CD4-positive, alpha-beta T cell treated with Interleukin-4 for 1 hour (primary cell): ENCODE results near the gene PLEKHG4.

Experiments
- DNase-seq, 2 donors: peaks; one replicate each; pipeline ENCODE4 v3.0.0-alpha.2; 2020 to 2022

Gene PLEKHG4

DNA sequence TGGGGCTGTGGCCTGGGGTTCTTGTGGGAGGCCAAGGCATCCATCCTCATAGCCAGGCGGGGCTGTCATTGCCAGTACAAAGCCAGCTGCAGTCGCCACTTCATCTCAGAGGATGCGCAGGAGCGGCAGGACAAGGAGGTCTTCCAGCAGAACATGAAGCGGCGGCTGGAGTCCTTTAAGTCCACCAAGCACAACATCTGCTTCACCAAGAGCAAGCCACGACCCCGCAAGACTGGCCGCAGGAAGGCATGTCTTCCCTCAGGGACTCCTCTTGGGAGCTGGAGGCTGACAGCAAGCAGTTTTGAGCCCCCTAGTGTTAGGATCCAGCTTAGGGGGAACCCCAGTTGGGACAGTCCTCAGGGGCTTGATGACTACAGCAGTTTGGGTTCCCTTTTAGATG, 15.1 kb upstream of the PLEKHG4 start:
- no peak for DNase-seq

DNA sequence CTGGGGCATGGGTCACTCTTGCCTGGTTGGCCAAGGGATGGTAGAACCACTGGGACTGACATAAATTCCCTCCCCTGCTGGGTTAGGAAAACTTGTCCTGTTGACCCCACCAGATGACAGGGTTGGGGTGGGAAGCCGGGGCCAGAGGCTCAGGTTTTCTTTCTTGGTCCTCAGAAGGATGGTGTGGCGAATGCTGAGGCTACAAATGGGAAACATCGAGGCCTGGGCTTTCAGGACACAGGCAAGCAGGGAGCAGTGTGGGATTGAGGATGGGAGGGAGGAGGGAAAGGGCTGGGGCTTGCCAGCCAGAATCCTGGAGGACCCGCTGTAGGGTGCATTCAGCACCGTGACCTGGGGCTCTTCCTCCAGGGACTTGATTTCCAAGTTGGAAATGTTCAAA, 14.5 kb upstream of the PLEKHG4 start:
- no peak for DNase-seq

DNA sequence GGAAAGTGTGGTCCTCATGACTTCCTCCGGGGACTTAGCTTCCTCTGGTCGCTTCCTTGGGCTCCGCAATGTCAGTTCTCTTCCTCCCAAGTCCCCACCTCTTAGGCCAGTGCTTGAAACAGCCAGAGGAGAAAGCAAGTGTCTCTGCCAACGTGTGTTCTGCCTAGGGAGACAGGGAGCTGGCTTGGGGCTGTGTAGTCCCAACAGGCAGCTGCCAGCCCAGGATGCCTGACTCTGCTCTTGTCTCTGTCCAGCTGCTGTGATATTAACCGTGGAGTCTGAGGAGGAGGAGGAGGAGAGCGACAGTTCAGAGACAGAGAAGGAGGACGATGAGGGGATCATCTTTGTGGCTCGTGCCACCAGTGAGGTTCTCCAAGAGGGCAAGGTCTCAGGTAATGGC, 13.5 kb upstream of the PLEKHG4 start:
- DNase-seq, result no peak

DNA sequence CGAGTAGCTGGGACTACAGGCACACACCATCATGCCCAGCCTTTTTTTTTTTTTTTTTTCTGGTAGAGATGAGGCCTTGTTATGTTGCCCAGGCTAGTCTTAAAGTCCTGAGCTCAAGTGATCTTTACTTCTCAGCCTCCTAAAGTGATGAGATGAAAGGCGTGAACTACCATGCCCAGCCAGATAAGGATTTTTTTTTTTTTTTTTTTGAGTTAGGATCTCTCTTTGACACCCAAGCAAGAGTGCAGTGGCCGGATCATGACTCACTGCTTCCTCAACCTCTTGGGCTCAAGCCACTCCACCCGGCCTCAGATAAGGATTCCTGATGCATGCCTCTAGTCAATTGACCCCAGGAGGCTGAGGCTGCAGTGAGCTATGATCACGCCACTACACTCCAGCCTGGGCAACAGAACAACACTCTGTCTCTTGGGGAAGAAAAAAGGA, 11.2 kb upstream of the PLEKHG4 start:
- no peak for DNase-seq

DNA sequence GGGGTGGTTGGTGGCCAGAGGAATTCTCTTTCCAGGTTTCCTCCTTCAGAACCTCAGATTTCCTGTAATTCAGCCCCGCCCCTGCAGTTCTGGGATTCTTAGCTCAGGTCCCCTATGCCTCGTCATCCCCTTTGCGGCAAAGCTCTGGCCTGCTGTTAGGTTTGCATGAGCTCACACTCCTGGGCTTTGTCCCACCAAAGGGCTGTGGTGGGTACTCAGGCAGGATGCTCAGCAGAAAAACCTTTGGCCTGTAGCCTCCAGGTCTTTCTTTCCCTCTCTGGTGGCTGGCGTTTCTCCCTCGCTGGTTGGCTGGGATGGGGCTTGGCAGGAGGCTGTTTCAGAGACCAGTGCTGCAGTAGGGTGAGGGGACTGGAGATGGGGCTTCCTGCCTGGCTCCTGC, 9.6 kb upstream of the PLEKHG4 start:
- no peak for DNase-seq

DNA sequence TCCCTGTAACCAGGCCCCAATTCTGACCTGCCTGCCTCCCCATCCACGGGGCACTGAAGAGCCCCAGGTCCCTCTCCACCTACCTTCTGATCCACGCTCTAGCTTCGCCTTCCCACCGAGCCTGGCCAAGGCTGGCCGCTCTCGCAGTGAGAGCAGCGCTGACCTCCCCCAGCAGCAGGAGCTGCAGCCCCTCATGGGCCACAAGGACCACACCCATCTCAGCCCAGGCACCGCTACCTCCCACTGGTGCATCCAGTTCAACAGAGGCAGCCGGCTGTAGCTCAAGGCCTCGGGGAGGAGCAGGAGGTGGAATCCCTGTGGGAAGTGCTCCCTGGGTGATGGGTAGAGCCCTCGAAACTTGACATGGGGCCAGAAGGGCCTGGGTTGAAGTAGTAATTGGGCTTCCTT, 8.4 kb upstream of the PLEKHG4 start:
- no peak for DNase-seq

DNA sequence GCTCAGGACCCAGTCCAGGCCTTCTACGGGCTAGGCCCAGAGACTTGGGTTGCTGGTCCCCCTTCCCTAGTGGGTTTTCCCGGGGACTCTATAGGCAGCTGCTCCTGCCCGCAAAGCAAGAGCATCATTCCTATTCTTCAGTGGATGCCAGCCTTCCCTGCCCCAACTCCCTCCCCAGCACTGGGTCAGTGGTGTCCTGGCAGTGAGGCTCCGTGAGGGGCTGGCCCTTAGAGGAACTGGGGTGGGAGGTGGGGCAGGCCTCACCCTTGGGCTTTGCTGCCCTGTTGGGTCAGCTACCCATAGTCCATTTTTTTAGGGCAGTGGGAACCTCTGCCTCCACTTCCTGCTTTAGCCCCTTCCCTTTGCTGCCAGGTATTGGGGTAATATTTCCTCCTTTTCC, 7.9 kb upstream of the PLEKHG4 start:
- no peak for DNase-seq

DNA sequence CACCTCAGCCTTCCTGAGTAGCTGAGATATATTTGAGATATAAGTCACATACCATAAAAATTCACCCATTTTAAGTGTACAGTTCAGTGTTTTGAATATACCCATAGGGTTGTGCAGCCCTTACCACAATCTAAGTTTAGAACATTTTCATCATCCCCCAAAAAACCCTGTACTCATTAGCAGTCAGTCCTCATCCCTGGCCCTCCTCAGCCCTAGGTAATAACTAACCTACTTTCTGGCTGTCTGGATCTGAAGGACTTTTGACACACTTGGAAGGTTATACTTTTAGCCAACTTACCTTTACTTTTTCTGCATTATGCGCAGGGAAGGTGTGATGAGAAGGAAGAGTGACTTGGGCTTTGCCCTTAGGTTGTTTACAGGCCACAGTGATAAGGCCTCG, 4.0 kb upstream of the PLEKHG4 start:
- no peak for DNase-seq

DNA sequence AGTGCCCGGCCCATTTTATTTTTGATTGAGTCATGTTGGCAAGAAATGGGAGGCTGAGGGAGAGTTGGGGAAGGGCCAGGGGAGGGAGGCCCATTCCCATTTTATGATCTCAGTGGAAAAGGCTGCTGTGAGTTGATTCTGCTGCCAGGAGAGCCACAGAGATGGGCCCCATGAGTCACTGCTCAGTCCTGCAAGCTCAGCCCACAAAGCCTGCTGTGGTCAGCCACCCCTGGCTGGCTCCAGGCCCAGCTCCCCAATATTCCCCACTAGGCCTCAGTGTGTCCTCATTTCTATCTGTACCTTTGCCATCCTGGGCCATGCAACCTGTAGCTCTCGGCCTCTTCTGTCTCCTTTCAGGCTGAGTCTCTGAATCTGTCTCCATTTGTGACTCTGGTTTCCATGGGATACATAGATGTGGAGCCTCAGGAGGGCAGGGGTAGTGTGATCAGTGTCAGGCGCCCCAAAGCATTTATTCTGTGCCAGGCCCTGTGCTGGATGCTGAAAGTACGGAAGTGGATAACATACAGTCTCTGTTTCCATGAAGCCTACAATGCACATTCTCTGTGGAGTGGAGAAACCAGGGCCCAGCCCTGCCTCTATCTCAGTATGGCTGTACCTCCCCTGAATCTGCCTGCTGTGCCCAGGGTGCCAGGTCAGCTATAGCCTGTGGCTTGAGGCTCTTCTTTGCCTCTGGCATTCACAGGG, 1.9 kb upstream of the PLEKHG4 start:
- no peak for DNase-seq

DNA sequence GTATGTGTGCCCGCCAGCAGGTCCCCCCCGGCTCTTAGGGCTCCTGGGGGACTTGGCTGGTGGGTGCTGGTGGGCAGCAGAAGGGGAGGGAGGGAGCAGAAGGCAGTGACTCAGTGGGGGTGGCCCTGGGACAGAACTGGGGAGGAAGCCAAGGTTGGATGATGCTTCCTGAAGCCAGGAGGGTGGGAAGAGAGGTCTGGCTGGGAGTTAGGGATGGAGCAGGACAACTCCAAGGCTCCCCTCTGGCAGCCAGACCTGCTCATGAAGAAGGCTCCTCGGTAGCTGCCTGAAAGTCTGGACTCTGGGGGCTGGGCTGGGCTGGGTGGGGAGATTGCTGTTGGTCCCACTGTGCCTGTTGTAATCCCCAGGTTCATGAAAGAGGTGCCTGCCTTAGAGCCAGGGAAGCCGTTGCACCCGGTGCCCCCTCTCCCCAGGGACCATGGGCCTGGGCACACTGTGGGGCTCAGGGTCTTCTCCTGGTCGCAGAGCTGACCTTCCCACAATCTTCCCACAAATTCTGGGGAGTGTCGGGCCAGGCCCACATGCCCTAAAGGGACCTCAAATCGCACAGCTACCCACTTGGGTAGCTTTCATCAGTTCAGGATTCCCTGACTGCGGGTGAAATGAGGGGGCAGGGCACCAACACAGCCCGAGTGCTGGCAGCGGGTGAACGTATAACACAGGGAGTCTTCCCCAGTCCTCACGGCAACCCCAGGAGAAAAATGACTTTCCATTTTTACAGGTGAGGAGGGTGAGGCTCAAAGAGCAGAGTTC, 1.1 kb upstream of the PLEKHG4 start:
- DNase-seq, result no peak

DNA sequence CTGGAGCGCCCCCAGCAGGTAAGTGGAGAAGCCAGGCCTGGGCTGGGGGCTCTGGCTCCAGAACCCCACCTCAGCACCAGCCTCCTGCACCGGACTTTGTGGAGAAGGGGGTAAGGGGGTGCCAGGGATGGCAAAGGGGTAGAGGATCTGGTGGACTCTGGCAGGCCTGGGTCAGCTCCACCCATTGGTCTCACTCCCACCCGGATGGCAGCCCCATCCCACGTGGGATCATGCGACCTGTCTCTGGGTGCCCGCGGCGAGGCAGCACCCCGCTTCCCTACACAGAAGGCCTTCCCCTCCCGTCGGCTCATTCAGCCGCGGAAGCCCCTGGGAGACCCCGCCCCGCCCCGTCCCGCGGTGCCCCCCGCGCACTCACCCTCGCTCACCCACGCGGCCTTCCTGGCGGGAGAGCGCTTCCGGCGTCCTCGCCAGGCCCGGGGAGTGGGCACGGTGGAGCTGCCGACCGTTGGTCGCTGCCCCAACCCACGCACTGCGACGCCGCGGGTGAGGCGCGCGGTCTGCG, 498 bp upstream of the PLEKHG4 start:
- DNase-seq, result peak in 1 of 2 donors; percentile 23

DNA sequence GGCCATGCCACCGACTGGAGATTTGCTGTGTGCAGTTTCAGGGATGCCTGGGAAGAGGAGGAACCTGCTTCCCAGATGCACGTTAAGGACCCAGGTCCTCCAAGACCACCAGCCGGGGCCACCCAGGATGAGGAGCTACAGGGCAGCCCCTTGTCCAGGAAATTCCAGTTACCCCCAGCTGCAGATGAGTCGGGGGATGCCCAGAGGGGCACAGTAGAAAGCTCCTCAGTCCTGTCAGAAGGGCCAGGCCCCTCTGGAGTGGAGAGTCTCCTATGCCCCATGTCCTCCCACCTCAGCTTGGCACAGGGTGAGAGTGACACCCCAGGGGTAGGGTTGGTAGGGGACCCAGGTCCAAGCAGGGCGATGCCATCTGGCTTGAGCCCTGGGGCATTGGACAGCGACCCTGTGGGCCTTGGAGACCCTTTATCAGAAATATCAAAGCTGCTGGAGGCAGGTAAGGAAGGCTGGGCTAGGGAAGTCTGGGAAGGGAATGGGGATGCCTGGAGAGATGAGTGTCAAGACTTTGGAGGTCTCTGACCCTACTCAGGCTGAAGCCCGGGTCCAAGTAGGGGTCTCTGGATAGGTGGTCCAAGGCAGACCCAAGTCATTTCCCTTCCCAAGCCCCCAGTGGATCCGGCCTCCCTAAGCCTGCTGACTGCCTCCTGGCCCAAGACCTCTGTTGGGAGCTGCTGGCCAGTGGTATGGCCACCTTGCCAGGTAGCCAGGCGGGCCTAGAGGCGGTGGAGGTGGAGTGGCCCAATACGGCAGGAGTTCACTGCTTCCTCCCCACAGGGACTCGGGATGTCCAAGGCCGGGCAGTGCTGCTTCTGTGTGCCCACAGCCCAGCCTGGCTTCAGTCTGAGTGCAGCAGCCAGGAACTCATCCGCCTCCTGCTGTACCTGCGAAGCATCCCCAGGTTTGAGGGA, 1.0 kb downstream of the PLEKHG4 start:
- DNase-seq, result no peak

DNA sequence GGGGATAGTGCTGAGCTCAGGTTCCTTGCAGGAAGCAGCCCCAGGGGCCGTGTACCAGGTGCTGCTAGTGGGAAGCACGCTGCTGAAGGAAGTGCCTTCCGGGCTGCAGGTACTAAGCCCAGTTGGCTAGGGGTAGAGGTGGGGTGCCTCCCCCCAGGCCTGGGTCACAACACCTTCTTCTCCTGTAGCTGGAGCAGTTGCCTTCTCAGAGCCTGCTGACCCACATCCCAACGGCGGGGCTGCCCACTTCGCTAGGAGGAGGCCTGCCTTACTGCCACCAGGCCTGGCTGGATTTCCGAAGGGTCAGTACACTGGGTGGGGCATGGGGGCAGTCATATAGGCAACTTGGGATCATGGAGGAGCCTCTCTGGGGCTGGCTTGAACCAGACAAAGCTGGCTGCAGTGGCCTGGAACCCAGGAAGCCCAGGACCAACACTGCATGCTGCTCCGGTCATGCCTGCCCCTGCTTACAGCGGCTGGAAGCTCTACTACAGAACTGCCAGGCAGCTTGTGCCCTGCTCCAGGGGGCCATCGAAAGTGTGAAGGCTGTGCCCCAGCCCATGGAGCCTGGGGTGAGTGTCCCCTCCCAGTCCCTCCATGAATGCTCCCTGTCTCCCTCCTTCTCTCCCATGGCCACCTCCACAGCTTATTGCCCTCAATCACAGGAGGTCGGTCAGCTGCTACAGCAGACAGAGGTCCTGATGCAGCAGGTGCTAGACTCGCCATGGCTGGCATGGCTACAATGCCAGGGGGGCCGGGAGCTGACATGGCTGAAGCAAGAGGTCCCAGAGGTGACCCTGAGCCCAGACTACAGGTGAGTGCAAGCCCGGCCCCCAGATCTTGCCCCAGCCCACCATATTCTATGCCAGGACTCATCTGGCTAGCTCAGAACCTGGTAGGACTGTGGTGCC, 2.5 kb downstream of the PLEKHG4 start:
- no peak for DNase-seq

DNA sequence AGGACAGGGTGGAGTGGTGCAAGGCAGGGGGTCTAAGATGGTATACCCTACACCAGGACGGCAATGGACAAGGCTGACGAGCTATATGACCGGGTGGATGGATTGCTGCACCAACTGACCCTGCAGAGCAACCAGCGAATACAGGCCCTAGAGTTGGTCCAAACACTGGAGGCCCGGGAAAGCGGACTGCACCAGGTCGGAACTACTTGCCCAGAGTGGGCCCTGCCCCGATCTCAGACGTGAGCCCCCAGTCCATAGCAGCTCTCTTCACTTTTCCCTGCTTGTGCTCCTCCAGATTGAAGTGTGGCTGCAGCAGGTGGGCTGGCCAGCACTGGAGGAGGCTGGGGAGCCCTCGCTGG, 3.1 kb downstream of the PLEKHG4 start:
- no peak for DNase-seq

DNA sequence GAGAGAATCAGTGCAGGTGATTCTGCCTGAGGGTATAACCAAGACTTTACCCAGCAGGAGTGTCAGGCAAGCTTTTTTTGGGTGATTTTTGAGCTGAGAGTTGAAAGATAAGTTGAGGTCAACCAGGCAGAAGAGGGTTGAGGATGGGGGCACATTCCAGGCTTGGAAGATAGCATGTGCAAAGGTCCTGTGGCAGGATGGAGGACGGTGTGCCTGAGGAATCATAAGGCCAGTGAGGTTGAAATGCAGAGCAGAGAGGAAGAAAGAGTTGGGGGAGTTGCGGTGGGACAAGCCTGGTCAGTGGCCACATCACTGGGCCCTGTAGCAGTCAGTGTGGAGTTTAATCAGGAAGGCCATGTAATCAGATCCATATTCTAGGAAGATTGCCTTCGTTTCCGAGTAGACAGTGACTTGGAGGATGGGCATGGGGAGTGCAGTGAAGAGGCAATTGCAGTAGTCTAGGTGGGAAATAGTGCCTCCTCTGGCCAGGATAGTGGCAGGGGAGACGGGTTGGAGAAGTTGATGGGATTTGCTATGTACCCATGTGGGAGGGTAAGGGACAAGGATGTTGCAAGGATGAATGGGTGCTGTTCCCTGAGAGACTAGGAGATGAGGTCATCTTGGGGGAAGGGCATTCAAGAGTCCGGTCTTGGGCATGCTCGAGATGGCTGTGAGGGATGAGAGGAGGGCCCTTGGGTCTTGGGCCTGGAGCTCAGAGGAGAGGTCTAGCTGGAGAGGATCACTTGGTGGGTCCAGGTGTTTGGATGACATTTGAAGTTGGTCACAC, 3.9 kb downstream of the PLEKHG4 start:
- DNase-seq, result no peak

DNA sequence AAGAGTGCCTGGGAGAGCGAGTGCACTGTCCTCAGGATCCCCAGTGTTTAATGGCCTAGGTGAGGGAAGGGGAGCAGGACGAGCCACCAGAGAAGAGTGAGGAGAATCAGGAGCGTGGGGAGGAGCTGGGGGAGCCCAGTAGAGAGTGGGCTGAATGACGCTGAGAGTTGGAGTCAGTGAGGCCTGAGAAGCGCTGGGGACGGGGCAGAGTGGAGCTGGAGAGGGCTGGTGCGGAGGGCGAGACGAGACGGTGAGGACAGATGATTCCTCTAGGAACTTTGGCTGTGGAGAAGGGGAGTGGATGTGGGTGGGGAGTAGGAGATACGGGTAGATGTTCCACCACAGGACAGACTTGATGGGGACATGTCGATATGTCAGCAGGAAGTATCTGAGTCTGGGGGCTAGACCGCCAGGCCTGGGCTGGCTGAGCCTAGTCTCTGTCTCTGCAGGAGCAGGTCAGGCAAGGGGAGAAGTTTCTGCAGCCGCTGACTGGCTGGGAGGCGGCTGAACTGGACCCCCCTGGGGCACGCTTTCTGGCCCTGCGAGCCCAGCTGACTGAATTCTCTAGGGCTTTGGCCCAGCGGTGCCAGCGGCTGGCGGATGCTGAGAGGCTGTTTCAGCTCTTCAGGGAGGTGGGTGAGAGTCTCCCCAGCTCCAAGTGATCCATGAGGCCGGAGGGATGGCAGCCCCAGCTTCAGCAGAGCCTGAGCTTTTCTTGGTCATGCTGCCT, 4.7 kb downstream of the PLEKHG4 start:
- no peak for DNase-seq

DNA sequence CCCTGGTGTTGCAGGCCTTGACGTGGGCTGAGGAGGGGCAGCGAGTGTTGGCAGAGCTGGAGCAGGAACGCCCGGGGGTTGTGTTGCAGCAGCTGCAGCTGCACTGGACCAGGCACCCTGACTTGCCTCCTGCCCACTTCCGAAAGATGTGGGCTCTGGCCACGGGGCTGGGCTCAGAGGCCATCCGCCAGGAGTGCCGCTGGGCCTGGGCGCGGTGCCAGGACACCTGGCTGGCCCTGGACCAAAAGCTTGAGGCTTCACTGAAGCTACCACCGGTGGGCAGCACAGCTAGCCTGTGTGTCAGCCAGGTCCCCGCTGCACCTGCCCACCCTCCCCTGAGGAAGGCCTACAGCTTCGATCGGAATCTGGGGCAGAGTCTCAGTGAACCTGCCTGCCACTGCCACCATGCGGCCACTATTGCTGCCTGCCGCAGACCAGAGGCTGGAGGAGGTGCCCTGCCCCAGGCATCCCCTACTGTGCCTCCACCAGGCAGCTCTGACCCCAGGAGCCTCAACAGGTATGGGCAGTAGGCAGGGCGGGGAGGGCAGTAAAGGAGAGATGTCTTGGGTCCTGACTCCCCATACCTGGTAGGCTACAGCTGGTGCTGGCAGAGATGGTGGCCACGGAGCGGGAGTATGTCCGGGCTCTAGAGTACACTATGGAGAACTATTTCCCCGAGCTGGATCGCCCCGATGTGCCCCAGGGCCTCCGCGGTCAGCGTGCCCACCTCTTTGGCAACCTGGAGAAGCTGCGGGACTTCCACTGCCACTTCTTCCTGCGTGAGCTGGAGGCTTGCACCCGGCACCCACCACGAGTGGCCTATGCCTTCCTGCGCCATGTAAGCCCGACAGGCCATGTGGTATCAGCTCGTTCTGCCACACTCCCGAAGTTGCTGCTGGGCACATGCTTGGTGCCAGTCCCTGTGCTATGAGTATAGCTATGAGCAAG, 5.6 kb downstream of the PLEKHG4 start:
- no peak for DNase-seq

DNA sequence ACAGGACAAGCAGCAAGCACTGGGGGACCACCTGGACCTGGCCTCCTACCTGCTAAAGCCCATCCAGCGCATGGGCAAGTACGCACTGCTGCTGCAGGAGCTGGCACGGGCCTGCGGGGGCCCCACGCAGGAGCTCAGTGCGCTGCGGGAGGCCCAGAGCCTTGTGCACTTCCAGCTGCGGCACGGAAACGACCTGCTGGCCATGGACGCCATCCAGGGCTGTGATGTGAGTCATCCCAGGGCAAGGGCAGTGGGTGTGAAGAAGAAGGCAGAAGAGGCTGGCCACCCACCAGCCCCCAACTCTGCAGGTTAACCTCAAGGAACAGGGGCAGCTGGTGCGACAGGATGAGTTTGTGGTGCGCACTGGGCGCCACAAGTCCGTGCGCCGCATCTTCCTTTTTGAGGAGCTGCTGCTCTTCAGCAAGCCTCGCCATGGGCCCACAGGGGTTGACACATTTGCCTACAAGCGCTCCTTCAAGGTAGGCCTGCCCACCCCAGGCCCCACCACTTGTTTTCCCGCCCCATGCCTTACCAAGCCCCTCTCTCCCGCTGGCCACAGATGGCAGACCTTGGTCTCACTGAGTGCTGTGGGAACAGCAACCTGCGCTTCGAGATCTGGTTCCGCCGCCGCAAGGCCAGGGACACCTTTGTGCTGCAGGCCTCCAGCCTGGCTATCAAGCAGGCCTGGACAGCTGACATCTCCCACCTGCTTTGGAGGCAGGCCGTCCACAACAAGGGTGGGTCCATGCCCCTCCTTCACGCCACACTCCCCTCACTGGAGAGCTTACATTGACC, 7.3 kb downstream of the PLEKHG4 start:
- DNase-seq, result no peak

DNA sequence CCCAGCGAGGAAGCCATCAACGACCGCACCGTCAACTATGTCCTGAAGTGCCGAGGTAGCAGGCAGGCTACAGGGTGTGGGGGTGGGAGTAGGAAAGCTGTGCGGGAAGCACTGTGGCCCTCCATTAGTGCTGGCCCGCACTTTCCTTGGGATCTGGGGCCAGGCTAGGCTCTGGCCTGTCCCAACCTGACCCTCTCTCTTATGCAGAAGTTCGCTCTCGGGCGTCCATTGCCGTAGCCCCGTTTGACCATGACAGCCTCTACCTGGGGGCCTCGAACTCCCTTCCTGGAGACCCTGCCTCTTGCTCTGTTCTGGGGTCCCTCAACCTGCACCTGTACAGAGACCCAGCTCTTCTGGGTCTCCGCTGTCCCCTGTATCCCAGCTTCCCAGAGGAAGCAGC, 8.6 kb downstream of the PLEKHG4 start:
- no peak for DNase-seq
